ENCODE data around the gene ZNF705A. TPM values are rescaled to one million over a fixed set of nuclear protein-coding genes. Genes with fewer than 3 reads are reported as not detected.

The ZNF705A gene
- total RNA-seq, 1 experiment from 2014 or later = not detected

DNA sequence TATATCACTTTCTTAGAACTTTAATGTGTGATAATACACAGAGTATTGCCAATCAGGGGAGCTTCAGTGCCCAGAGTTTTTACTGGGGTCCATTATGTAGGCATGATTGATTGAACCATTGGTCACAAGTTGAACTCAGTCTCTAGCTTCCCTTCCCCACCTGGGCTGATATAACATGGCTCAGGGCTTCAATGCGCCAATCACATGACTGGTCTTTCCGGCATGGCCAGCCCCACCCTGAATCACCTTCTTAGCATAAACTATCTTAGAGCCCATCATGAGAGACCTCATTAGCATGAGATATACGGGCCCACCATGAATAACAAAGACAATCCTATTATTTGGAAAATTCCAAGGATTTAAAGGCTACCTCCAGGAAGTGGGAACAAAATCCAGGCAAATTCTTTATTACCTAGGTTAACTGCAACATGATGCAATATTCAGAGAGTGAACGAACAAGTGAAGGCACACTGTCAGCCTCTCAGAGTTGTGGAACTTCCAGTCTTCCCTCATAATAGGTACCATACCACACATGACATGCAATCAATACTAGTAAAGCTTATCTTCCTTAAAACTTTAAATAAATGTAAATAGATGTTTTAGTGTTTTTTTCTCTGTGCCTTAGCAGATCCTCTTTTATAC lies 36.6 kb upstream of the ZNF705A start:
- no TSS peak for BruUV-seq (replicated peaks)

More for the DNA sequence above, 36.6 kb upstream of the ZNF705A start:
- intact Hi-C loops (cut with micrococcal nuclease) = no loop called here
- ChIA-PET RAD21 (ENCODE audit: low non-redundant PET in 1 of 2, low total read pairs in 2 of 2, uncharacterized antibody in 2 of 2, unreplicated experiment in 2 of 2) (no interaction called here), CTCF (no interaction called here), POLR2A (no interaction called here)
- H3K36me3 ChIP-seq (ENCODE audit: control insufficient read depth in 1 of 2, insufficient read depth in 2 of 2, low read length in 2 of 2) = no peaks in the 10 kb centered on the region
- H2AFZ ChIP-seq (ENCODE audit: low read depth, low read length, poor library complexity, severe bottlenecking) = no peak overlapping the region
- ATAC-seq (no peak), DNase-seq (ENCODE audit: low read depth, low spot score) (no peak)
- H3K27ac ChIP-seq (ENCODE audit: low read depth, low read length) = no peak overlapping the region
- no peaks in the 10 kb centered on the region for H4K20me1 ChIP-seq (ENCODE audit: insufficient read depth)
- H3K27me3 ChIP-seq (ENCODE audit: insufficient read depth, low read length) = no peaks in the 10 kb centered on the region
- no peaks in the 10 kb centered on the region for H3K4me1 ChIP-seq (ENCODE audit: control insufficient read depth in 1 of 2, insufficient read depth in 2 of 2, low read length in 2 of 2)
- H3K9me2 ChIP-seq (ENCODE audit: insufficient read depth) = no peaks in the 10 kb centered on the region
- H3K9me3 ChIP-seq (ENCODE audit: control insufficient read depth in 1 of 2, insufficient read depth in 1 of 2, low read depth in 1 of 2, low read length in 2 of 2) = no peaks in the 10 kb centered on the region
- TF ChIP-seq ZNF274 (IDR thresholded peaks at IDR 0.05; ENCODE audit: low read depth, low read length) = no peak
- TF ChIP-seq, protein P1, sequence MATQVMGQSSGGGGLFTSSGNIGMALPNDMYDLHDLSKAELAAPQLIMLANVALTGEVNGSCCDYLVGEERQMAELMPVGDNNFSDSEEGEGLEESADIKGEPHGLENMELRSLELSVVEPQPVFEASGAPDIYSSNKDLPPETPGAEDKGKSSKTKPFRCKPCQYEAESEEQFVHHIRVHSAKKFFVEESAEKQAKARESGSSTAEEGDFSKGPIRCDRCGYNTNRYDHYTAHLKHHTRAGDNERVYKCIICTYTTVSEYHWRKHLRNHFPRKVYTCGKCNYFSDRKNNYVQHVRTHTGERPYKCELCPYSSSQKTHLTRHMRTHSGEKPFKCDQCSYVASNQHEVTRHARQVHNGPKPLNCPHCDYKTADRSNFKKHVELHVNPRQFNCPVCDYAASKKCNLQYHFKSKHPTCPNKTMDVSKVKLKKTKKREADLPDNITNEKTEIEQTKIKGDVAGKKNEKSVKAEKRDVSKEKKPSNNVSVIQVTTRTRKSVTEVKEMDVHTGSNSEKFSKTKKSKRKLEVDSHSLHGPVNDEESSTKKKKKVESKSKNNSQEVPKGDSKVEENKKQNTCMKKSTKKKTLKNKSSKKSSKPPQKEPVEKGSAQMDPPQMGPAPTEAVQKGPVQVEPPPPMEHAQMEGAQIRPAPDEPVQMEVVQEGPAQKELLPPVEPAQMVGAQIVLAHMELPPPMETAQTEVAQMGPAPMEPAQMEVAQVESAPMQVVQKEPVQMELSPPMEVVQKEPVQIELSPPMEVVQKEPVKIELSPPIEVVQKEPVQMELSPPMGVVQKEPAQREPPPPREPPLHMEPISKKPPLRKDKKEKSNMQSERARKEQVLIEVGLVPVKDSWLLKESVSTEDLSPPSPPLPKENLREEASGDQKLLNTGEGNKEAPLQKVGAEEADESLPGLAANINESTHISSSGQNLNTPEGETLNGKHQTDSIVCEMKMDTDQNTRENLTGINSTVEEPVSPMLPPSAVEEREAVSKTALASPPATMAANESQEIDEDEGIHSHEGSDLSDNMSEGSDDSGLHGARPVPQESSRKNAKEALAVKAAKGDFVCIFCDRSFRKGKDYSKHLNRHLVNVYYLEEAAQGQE (IDR thresholded peaks at IDR 0.05; ENCODE audit: low read depth) = no peak
- TF ChIP-seq ELF1 (IDR thresholded peaks at IDR 0.05; ENCODE audit: borderline replicate concordance, low read depth) = no peak
- no peak for TF ChIP-seq POLR2A (IDR thresholded peaks at IDR 0.05; ENCODE audit: borderline replicate concordance, extremely low read depth, insufficient read depth, insufficient read length)
- TF ChIP-seq, protein P2, sequence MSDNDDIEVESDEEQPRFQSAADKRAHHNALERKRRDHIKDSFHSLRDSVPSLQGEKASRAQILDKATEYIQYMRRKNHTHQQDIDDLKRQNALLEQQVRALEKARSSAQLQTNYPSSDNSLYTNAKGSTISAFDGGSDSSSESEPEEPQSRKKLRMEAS (IDR thresholded peaks at IDR 0.05) = no peak
- TF ChIP-seq SP1 (IDR thresholded peaks at IDR 0.05; ENCODE audit: low read depth) = no peak
- no peak for TF ChIP-seq EGR1 (IDR thresholded peaks at IDR 0.05; ENCODE audit: low read depth)
- TF ChIP-seq SIN3A (IDR thresholded peaks at IDR 0.05; ENCODE audit: low read depth) = no peak
- no peak for TF ChIP-seq CBX3 (IDR thresholded peaks at IDR 0.05; ENCODE audit: low read depth)
- no peak for TF ChIP-seq FOSL1 (IDR thresholded peaks at IDR 0.05; ENCODE audit: low read depth)
- TF ChIP-seq, protein P3, sequence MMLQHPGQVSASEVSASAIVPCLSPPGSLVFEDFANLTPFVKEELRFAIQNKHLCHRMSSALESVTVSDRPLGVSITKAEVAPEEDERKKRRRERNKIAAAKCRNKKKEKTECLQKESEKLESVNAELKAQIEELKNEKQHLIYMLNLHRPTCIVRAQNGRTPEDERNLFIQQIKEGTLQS (IDR thresholded peaks at IDR 0.05) = no peak
- TF ChIP-seq POLR2AphosphoS5 (IDR thresholded peaks at IDR 0.05; ENCODE audit: low read depth, low read length) = no peak
- TF ChIP-seq SRF (IDR thresholded peaks at IDR 0.05; ENCODE audit: low read depth) = no peak
- TF ChIP-seq ZFX (IDR thresholded peaks at IDR 0.05) = no peak
- TF ChIP-seq, protein P4, sequence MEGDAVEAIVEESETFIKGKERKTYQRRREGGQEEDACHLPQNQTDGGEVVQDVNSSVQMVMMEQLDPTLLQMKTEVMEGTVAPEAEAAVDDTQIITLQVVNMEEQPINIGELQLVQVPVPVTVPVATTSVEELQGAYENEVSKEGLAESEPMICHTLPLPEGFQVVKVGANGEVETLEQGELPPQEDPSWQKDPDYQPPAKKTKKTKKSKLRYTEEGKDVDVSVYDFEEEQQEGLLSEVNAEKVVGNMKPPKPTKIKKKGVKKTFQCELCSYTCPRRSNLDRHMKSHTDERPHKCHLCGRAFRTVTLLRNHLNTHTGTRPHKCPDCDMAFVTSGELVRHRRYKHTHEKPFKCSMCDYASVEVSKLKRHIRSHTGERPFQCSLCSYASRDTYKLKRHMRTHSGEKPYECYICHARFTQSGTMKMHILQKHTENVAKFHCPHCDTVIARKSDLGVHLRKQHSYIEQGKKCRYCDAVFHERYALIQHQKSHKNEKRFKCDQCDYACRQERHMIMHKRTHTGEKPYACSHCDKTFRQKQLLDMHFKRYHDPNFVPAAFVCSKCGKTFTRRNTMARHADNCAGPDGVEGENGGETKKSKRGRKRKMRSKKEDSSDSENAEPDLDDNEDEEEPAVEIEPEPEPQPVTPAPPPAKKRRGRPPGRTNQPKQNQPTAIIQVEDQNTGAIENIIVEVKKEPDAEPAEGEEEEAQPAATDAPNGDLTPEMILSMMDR (IDR thresholded peaks at IDR 0.05 in 2 of 3, conservative IDR thresholded peaks at IDR 0.05 in 1 of 3; ENCODE audit: borderline replicate concordance in 1 of 3, insufficient read depth in 1 of 3, low read depth in 2 of 3, low read length in 2 of 3) = no peak
- no peak for TF ChIP-seq TCF7L2 (IDR thresholded peaks at IDR 0.05; ENCODE audit: borderline replicate concordance, extremely low read depth, insufficient read depth, insufficient read length)
- no peak for TF ChIP-seq JUND (IDR thresholded peaks at IDR 0.05)
- H3K79me2 ChIP-seq (ENCODE audit: insufficient read depth, low read length) = no peaks in the 10 kb centered on the region
- no peak overlapping the region for H3K4me3 ChIP-seq (replicated peaks in 1 of 2; ENCODE audit: low read depth in 1 of 2, low read length in 2 of 2)
- no peak overlapping the region for H3K9ac ChIP-seq (ENCODE audit: low read length)
- H3K4me2 ChIP-seq (ENCODE audit: low read length) = no peak overlapping the region

Data from HCT116 (cell line).